ENCODE measurements around the gene MUC2. TPM values are rescaled to one million over a fixed set of nuclear protein-coding genes. Genes with fewer than 3 reads are reported as not detected.

MUC2 gene
- total and polyA plus RNA-seq, 2 experiments from 2014 or later = not detected

GRCh38 chr11:1120532-1121330 lies 46.1 kb downstream of the MUC2 start:
- H4K20me1 ChIP-seq (replicated peaks; ENCODE audit: insufficient read depth) = no peaks in the 10 kb centered on the region
- no peak for ATAC-seq
- Mint-ChIP-seq H3K4me3 (no peak overlapping the region), H3K27ac (no peak overlapping the region), H3K27me3 (ENCODE audit: insufficient read depth, low read depth, poor library complexity) (peaks cover 13% of the 10 kb centered on the region), H3K36me3 (ENCODE audit: low read depth) (no peaks in the 10 kb centered on the region), H3K4me1 (no peaks in the 10 kb centered on the region), H3K9me3 (no peaks in the 10 kb centered on the region)
- TF ChIP-seq EZH2phosphoT487 (IDR thresholded peaks at IDR 0.05; ENCODE audit: unreplicated experiment) = no peak
- no peak for TF ChIP-seq EZH2 (IDR thresholded peaks at IDR 0.05; ENCODE audit: low read depth, unreplicated experiment)
- no peak for TF ChIP-seq JUNB (IDR thresholded peaks at IDR 0.05; ENCODE audit: unreplicated experiment)
- TF ChIP-seq, protein P1, sequence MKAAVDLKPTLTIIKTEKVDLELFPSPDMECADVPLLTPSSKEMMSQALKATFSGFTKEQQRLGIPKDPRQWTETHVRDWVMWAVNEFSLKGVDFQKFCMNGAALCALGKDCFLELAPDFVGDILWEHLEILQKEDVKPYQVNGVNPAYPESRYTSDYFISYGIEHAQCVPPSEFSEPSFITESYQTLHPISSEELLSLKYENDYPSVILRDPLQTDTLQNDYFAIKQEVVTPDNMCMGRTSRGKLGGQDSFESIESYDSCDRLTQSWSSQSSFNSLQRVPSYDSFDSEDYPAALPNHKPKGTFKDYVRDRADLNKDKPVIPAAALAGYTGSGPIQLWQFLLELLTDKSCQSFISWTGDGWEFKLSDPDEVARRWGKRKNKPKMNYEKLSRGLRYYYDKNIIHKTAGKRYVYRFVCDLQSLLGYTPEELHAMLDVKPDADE (IDR thresholded peaks at IDR 0.05) = no peak
- TF ChIP-seq ZNF114 (CRISPR knock-in tag; IDR thresholded peaks at IDR 0.05) = no peak
- no peak for TF ChIP-seq STAT1 (IDR thresholded peaks at IDR 0.05; ENCODE audit: unreplicated experiment)
- TF ChIP-seq, protein P2, sequence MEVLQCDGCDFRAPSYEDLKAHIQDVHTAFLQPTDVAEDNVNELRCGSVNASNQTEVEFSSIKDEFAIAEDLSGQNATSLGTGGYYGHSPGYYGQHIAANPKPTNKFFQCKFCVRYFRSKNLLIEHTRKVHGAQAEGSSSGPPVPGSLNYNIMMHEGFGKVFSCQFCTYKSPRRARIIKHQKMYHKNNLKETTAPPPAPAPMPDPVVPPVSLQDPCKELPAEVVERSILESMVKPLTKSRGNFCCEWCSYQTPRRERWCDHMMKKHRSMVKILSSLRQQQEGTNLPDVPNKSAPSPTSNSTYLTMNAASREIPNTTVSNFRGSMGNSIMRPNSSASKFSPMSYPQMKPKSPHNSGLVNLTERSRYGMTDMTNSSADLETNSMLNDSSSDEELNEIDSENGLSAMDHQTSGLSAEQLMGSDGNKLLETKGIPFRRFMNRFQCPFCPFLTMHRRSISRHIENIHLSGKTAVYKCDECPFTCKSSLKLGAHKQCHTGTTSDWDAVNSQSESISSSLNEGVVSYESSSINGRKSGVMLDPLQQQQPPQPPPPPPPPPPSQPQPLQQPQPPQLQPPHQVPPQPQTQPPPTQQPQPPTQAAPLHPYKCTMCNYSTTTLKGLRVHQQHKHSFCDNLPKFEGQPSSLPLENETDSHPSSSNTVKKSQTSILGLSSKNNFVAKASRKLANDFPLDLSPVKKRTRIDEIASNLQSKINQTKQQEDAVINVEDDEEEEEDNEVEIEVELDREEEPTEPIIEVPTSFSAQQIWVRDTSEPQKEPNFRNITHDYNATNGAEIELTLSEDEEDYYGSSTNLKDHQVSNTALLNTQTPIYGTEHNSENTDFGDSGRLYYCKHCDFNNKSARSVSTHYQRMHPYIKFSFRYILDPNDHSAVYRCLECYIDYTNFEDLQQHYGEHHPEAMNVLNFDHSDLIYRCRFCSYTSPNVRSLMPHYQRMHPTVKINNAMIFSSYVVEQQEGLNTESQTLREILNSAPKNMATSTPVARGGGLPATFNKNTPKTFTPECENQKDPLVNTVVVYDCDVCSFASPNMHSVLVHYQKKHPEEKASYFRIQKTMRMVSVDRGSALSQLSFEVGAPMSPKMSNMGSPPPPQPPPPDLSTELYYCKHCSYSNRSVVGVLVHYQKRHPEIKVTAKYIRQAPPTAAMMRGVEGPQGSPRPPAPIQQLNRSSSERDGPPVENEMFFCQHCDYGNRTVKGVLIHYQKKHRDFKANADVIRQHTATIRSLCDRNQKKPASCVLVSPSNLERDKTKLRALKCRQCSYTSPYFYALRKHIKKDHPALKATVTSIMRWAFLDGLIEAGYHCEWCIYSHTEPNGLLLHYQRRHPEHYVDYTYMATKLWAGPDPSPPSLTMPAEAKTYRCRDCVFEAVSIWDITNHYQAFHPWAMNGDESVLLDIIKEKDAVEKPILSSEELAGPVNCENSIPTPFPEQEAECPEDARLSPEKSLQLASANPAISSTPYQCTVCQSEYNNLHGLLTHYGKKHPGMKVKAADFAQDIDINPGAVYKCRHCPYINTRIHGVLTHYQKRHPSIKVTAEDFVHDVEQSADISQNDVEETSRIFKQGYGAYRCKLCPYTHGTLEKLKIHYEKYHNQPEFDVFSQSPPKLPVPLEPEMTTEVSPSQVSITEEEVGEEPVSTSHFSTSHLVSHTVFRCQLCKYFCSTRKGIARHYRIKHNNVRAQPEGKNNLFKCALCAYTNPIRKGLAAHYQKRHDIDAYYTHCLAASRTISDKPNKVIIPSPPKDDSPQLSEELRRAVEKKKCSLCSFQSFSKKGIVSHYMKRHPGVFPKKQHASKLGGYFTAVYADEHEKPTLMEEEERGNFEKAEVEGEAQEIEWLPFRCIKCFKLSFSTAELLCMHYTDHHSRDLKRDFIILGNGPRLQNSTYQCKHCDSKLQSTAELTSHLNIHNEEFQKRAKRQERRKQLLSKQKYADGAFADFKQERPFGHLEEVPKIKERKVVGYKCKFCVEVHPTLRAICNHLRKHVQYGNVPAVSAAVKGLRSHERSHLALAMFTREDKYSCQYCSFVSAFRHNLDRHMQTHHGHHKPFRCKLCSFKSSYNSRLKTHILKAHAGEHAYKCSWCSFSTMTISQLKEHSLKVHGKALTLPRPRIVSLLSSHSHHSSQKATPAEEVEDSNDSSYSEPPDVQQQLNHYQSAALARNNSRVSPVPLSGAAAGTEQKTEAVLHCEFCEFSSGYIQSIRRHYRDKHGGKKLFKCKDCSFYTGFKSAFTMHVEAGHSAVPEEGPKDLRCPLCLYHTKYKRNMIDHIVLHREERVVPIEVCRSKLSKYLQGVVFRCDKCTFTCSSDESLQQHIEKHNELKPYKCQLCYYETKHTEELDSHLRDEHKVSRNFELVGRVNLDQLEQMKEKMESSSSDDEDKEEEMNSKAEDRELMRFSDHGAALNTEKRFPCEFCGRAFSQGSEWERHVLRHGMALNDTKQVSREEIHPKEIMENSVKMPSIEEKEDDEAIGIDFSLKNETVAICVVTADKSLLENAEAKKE (CRISPR knock-in tag; IDR thresholded peaks at IDR 0.05) = no peak
- no peak for TF ChIP-seq NANOG (IDR thresholded peaks at IDR 0.05; ENCODE audit: borderline replicate concordance)
- TF ChIP-seq, protein P3, sequence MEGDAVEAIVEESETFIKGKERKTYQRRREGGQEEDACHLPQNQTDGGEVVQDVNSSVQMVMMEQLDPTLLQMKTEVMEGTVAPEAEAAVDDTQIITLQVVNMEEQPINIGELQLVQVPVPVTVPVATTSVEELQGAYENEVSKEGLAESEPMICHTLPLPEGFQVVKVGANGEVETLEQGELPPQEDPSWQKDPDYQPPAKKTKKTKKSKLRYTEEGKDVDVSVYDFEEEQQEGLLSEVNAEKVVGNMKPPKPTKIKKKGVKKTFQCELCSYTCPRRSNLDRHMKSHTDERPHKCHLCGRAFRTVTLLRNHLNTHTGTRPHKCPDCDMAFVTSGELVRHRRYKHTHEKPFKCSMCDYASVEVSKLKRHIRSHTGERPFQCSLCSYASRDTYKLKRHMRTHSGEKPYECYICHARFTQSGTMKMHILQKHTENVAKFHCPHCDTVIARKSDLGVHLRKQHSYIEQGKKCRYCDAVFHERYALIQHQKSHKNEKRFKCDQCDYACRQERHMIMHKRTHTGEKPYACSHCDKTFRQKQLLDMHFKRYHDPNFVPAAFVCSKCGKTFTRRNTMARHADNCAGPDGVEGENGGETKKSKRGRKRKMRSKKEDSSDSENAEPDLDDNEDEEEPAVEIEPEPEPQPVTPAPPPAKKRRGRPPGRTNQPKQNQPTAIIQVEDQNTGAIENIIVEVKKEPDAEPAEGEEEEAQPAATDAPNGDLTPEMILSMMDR (conservative IDR thresholded peaks at IDR 0.05; ENCODE audit: low read depth in 2 of 2) = no peak
- TF ChIP-seq REST (IDR thresholded peaks at IDR 0.05; ENCODE audit: unreplicated experiment) = no peak
- TF ChIP-seq CREB1 (CRISPR knock-in tag; IDR thresholded peaks at IDR 0.05; ENCODE audit: low read depth) = no peak
- TF ChIP-seq ZNF331 (CRISPR knock-in tag; IDR thresholded peaks at IDR 0.05; ENCODE audit: low read depth) = no peak
- TF ChIP-seq POLR2AphosphoS5 (IDR thresholded peaks at IDR 0.05; ENCODE audit: low read depth) = no peak
- no peaks in the 10 kb centered on the region for H3K9me2 ChIP-seq (ENCODE audit: insufficient read depth)
- H3K4me3 ChIP-seq = no peak overlapping the region
- no peaks in the 10 kb centered on the region for H3K79me2 ChIP-seq (replicated peaks; ENCODE audit: insufficient read depth)
- H3K27me3 ChIP-seq (ENCODE audit: insufficient read depth) = no peaks in the 10 kb centered on the region
- no peak overlapping the region for H2AFZ ChIP-seq
- H3K4me1 ChIP-seq (ENCODE audit: insufficient read depth) = no peaks in the 10 kb centered on the region
- no peak for DNase-seq (ENCODE audit: low spot score)
- no peaks in the 10 kb centered on the region for H3K36me3 ChIP-seq (ENCODE audit: insufficient read depth)
- no peak overlapping the region for H3K27ac ChIP-seq (ENCODE audit: low read depth)
- no peaks in the 10 kb centered on the region for H3F3A ChIP-seq (replicated peaks; ENCODE audit: low read depth)
- H3K4me2 ChIP-seq = no peak overlapping the region
